Small intestine (tissue), 7 donors: ENCODE measurements around the gene ZNF90. TPM values are rescaled to one million over a fixed set of nuclear protein-coding genes. Genes with fewer than 3 reads are reported as not detected.
"Not testable (repeated sequence)": the region's sequence is repeated elsewhere in the genome, so short reads cannot be mapped to it uniquely, and the experiment has no call there.

Experiments
- DNase-seq, 2 donors: peaks; one replicate each; pipeline versions ENCODE4 v3.0.0 to v3.0.0-alpha.2; 2013
- FAIRE-seq: peaks from 2 replicates; lab custom pipeline; 2012; peaks lifted over from hg19 to GRCh38; lab: Jason Lieb, UNC
- H3K27ac ChIP-seq, 3 donors: one replicate each; pipeline ENCODE4 v1.5.1; 2013; ENCODE audit warnings: low read length in 2 of 3, mild to moderate bottlenecking in 2 of 3, control low read depth in 1 of 3, inconsistent platforms in 1 of 3, low read depth in 1 of 3, moderate library complexity in 1 of 3
- H3K27me3 ChIP-seq, 3 donors: one replicate each; pipeline ENCODE4 v1.6.1; 2013; ENCODE audit warnings: low read length in 3 of 3, inconsistent platforms in 1 of 3; ENCODE audit not compliant: control insufficient read depth in 3 of 3, insufficient read depth in 3 of 3
- H3K36me3 ChIP-seq, 3 donors: one replicate each; pipeline ENCODE4 v1.6.1; 2013; ENCODE audit warnings: low read length in 3 of 3, inconsistent platforms in 1 of 3, low read depth in 1 of 3, mild to moderate bottlenecking in 1 of 3, moderate library complexity in 1 of 3; ENCODE audit not compliant: control insufficient read depth in 3 of 3, insufficient read depth in 2 of 3
- H3K4me1 ChIP-seq, 3 donors: one replicate each; pipeline ENCODE4 v1.6.1; 2013; ENCODE audit warnings: low read length in 2 of 3, inconsistent platforms in 1 of 3, low read depth in 1 of 3, mild to moderate bottlenecking in 1 of 3, moderate library complexity in 1 of 3; ENCODE audit not compliant: control insufficient read depth in 3 of 3, insufficient read depth in 2 of 3
- H3K4me3 ChIP-seq, 3 donors: one replicate each; pipeline ENCODE4 v1.5.1; 2013; ENCODE audit warnings: low read length in 3 of 3, control low read depth in 1 of 3, inconsistent platforms in 1 of 3, low read depth in 1 of 3, mild to moderate bottlenecking in 1 of 3, moderate library complexity in 1 of 3
- H3K9me3 ChIP-seq, 2 donors: one replicate each; pipeline ENCODE4 v1.6.1; 2013; ENCODE audit warnings: low read depth in 1 of 2, low read length in 1 of 2; ENCODE audit not compliant: control insufficient read depth in 2 of 2, insufficient read depth in 1 of 2
- WGBS, 3 donors: extraction: QIAGEN DNeasy Blood & Tissue Kit; methylation state at CpG; one replicate each; pipeline ENCODE4 v1.1.7; 2013; 5-methylcytosine and 5-hydroxymethylcytosine counted together
- polyA plus RNA-seq, 4 donors: library from polyadenylated mRNA; stranded (reverse) in 3 of 4; unstranded in 1 of 4; fragments of 200-250 nt in 3 of 4; fragments of 120-200 nt in 1 of 4; gene quantifications; one replicate each; pipeline versions ENCODE4 v1.2.1 to v1.2.3, GENCODE V29; 2013
- donor health status: healthy with polysubstance abuse.
- donor health status: control.
- donor health status: control.
- donor health status: Bipolar disorder and iron deficiency.
- donor health status: healthy.

The ZNF90 gene
- polyA plus RNA-seq, 4 donors: 1.4 to 30.8 TPM; not detected in 2

GRCh38 chr19:20078581-20079031 is 806 bp downstream of the ZNF90 start:
- Histone ChIP-seq H3K36me3 (peaks cover 0 to 22% (median 0%) of the 10 kb centered on the region in 3 donors), H3K27ac (peak overlapping the region in 2 of 3 donors; percentile 41 to 86), H3K4me3 (peak overlapping the region; percentile 17 to 70 (median 47)), H3K4me1 (no peaks in the 10 kb centered on the region), H3K27me3 (no peaks in the 10 kb centered on the region), H3K9me3 (peaks cover 0 to 43% of the 10 kb centered on the region in 2 donors)
- WGBS, 3 donors: 2 to 7% (median 7%) methylated on average over 19 of the region's 19 CpGs
- no peak for FAIRE-seq
- peak; percentile 0 to 71 for DNase-seq

DNA sequence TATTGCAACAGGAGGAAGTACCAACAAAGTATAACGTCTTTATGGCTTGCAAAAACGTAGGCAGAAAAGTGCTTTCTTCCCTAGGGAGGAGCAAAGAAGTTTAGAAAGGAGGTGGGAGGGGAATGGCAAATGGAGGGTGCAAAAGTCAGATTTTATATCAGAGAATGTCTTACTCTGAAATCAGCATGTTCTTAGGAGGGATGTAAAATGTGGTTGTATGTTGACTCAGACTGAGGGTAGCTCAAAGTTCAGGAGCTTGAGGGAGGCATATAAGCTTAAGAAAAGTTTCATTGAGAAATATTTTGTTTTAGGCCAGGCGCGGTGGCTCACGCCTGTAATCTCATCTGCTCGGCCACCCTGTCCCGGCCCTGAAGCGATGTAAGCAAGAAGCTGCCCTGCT is 1.7 kb downstream of the ZNF90 start:
- peaks cover 0 to 27% (median 0%) of the 10 kb centered on the region in 3 donors for H3K36me3 ChIP-seq
- H3K27me3 ChIP-seq: no peaks in the 10 kb centered on the region
- peak; percentile 3 to 77 for DNase-seq
- peak overlapping the region in 1 of 3 donors; percentile 39 for H3K27ac ChIP-seq
- no peak for FAIRE-seq
- no peaks in the 10 kb centered on the region for H3K4me1 ChIP-seq
- peaks cover 0 to 52% of the 10 kb centered on the region in 2 donors for H3K9me3 ChIP-seq
- WGBS, 3 donors: 21 to 45% (median 36%) methylated on average over 8 of the region's 8 CpGs
- H3K4me3 ChIP-seq: peak overlapping the region in 1 of 3 donors; percentile 70

DNA sequence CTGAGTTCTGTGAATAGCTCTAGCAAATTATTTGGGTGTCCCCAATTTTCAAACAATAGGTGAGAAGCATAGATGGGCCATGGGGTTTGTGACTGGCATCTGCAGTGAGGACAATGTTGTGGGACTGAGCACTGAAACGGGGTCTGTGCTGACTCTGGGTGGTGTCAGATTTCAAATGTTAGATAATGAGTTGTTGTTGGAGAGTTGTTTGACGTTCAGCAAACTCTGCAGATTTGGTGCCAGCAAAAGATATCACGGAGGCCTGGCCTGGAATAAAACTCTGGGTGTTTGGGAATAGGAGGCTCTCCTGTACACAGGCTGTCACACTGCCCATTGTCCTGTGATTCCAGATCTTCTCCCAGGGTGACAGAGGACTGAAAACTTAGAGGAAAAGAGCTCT is 2.9 kb downstream of the ZNF90 start:
- no peaks in the 10 kb centered on the region for H3K4me1 ChIP-seq
- peaks cover 0 to 54% of the 10 kb centered on the region in 2 donors for H3K9me3 ChIP-seq
- no peak for DNase-seq
- no peak overlapping the region for H3K27ac ChIP-seq
- no peaks in the 10 kb centered on the region for H3K27me3 ChIP-seq
- peaks cover 0 to 27% (median 0%) of the 10 kb centered on the region in 3 donors for H3K36me3 ChIP-seq
- no peak for FAIRE-seq
- WGBS, 3 donors: 67 to 79% (median 76%) methylated on average over 3 of the region's 3 CpGs
- no peak overlapping the region for H3K4me3 ChIP-seq

- H3K9me3 ChIP-seq: peaks cover 0 to 52% of the 10 kb centered on the region in 2 donors
- H3K27me3 ChIP-seq, H3K27ac ChIP-seq, H3K4me3 ChIP-seq, FAIRE-seq, H3K4me1 ChIP-seq: not testable (repeated sequence)
- H3K36me3 ChIP-seq: peaks cover 0 to 30% (median 0%) of the 10 kb centered on the region in 3 donors
- WGBS, 3 donors: 67 to 76% (median 69%) methylated on average over 3 of the region's 3 CpGs
- DNase-seq: peak in 1 of 2 donors; percentile 73
Observed at GRCh38 chr19:20082232-20082833, 4.5 kb downstream of the ZNF90 start.

DNA sequence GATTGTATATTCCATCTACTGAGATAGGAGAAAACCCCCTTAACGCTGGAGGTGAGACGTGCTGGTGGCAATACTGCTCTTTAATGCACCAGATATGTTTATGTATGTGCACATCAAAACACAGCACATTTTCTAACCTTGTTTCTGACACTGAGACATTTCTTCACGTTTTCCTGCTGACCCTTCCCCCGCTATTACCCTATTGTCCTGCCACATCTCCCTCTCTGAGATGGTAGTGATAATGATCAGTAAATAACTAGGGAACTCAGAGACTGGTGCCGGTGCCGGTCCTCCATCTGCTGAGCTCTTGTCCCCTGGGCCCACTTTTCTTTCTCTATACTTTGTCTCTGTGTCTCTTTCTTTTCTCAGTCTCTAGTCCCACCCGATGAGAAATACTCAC is 5.1 kb downstream of the ZNF90 start:
- peaks cover 0 to 32% (median 0%) of the 10 kb centered on the region in 3 donors for H3K36me3 ChIP-seq
- WGBS, 3 donors: 70 to 86% (median 77%) methylated on average over 7 of the region's 7 CpGs
- FAIRE-seq, H3K27me3 ChIP-seq, H3K27ac ChIP-seq, H3K4me1 ChIP-seq, DNase-seq, H3K4me3 ChIP-seq: not testable (repeated sequence)
- H3K9me3 ChIP-seq: peaks cover 0 to 57% of the 10 kb centered on the region in 2 donors

DNA sequence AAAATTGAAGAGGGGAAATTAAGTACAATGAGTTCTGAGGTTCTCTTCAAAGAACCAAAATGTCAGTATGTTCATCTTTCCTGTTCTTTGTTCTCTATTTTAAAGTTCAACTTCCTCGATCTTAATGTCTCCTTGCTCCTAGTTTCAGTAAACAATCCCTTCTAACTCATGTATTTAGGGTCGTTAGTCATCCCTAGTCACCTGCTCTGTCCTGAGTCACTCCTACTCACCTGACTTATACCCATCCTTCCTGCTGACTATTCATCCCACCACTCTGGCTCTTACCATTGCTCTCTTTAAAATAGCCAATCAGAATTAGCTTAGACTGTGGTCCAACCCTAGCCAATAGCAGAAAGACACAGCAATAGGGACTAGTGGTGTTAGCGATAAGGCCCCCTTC is 24.3 kb downstream of the ZNF90 start:
- no peaks in the 10 kb centered on the region for H3K27me3 ChIP-seq
- H3K4me3 ChIP-seq: no peak overlapping the region
- peaks cover 0 to 58% of the 10 kb centered on the region in 2 donors for H3K9me3 ChIP-seq
- no peaks in the 10 kb centered on the region for H3K4me1 ChIP-seq
- DNase-seq (no peak), FAIRE-seq (no peak)
- H3K27ac ChIP-seq: no peak overlapping the region
- peaks cover 0 to 21% (median 0%) of the 10 kb centered on the region in 3 donors for H3K36me3 ChIP-seq
- WGBS, 3 donors: 84 to 91% (median 87%) methylated on average over 3 of the region's 3 CpGs

- Histone ChIP-seq H3K4me1 (no peaks in the 10 kb centered on the region), H3K4me3 (no peak overlapping the region), H3K27ac (no peak overlapping the region), H3K36me3 (peaks cover 0 to 24% (median 0%) of the 10 kb centered on the region in 3 donors), H3K27me3 (no peaks in the 10 kb centered on the region), H3K9me3 (peaks cover 0 to 57% of the 10 kb centered on the region in 2 donors)
- WGBS, 3 donors: 86 to 90% (median 87%) methylated on average over 5 of the region's 5 CpGs
- FAIRE-seq (no peak), DNase-seq (no peak)
Observed at GRCh38 chr19:20103091-20103740, 25.4 kb downstream of the ZNF90 start.

DNA sequence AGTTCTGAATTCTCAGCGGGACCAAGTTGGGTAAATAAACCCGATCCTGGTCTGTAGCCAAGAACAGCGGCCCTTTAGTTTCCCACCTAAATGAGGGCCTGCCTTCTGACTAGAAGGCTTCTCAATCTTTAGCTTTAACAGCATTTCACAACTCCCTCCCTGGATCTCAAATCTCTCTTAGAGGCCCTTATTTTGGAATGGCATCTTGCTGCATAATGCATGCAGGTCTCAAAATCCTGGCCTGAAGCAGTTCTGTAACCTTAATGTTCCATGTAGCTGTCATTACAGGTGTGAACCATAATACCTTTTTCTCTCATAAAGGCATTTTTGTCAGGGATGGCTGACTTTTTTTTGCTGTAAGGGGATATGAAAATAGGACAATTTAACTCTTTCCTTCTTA is 29.5 kb downstream of the ZNF90 start:
- Histone ChIP-seq H3K27ac (no peak overlapping the region), H3K4me1 (no peaks in the 10 kb centered on the region), H3K36me3 (peaks cover 0 to 38% (median 0%) of the 10 kb centered on the region in 3 donors), H3K4me3 (no peak overlapping the region), H3K27me3 (no peaks in the 10 kb centered on the region), H3K9me3 (peaks cover 1 to 51% of the 10 kb centered on the region in 2 donors)
- 78 to 99% (median 96%) methylated on average over 3 of the region's 3 CpGs for WGBS, 3 donors
- FAIRE-seq: no peak
- no peak for DNase-seq
